SU-DHL-6 (cell line): ENCODE data around the gene PACC1.

Experiments used
- H2AFZ ChIP-seq: fragments of 200-600 bp; sonication (generic); 2 replicates; pipeline ENCODE4 v1.6.1; 2014; ENCODE audit warnings: low read depth, mild to moderate bottlenecking, moderate library complexity, mixed read lengths, antibody characterized with exemption, low read length; ENCODE audit not compliant: severe bottlenecking
- H3F3A ChIP-seq: fragments of 200-600 bp; shearing (Covaris generic); 2 replicates; pipeline ENCODE4 v1.6.0; 2016; ENCODE audit warnings: antibody characterized with exemption, mild to moderate bottlenecking; ENCODE audit not compliant: insufficient read depth
- H3K27ac ChIP-seq: fragments of 200-600 bp; sonication (generic); 2 replicates; pipeline ENCODE4 v1.5.1; 2016; ENCODE audit warnings: low read depth, mild to moderate bottlenecking, low read length, moderate library complexity, mixed read lengths
- H3K27me3 ChIP-seq: fragments of 200-600 bp; sonication (generic), shearing (Covaris generic); 2 replicates; pipeline ENCODE4 v1.6.0; 2014; ENCODE audit warnings: mild to moderate bottlenecking, low read length
- H3K36me3 ChIP-seq: fragments of 200-600 bp; sonication (generic); 2 replicates; pipeline ENCODE4 v1.6.1; 2014; ENCODE audit warnings: mild to moderate bottlenecking, low read length, mixed read lengths
- H3K4me2 ChIP-seq: fragments of 300-600, 200-600 bp; shearing (Covaris generic), sonication (generic); 2 replicates; pipeline ENCODE4 v1.6.0; 2014; ENCODE audit warnings: low read length, low read depth, mild to moderate bottlenecking; ENCODE audit not compliant: poor library complexity, severe bottlenecking
- H3K4me3 ChIP-seq: fragments of 200-600 bp; sonication (generic); 2 replicates; pipeline ENCODE4 v1.5.1; 2014; ENCODE audit warnings: antibody characterized with exemption, low read length, mild to moderate bottlenecking, mixed read lengths; ENCODE audit not compliant: insufficient read depth, poor library complexity, severe bottlenecking
- H3K79me2 ChIP-seq: fragments of 200-600 bp; sonication (generic); 2 replicates; pipeline ENCODE4 v1.6.1; 2014; ENCODE audit warnings: mild to moderate bottlenecking, low read length, moderate library complexity; ENCODE audit not compliant: insufficient read depth
- H3K9ac ChIP-seq: fragments of 200-600 bp; sonication (generic); 2 replicates; pipeline ENCODE4 v1.7.0; 2014; ENCODE audit warnings: mild to moderate bottlenecking, low read length
- H3K9me2 ChIP-seq: fragments of 200-600 bp; sonication (generic); replicated peaks from 2 replicates; pipeline ENCODE4 v1.6.1; 2014; ENCODE audit warnings: low read length; ENCODE audit not compliant: insufficient read depth
- H3K9me3 ChIP-seq: fragments of 200-600 bp; sonication (generic); 2 replicates; pipeline ENCODE4 v1.6.1; 2014; ENCODE audit warnings: low read length, mixed read lengths; ENCODE audit not compliant: insufficient read depth
- H4K20me1 ChIP-seq: fragments of 200-600 bp; sonication (generic); 2 replicates; pipeline ENCODE4 v1.6.1; 2014; ENCODE audit warnings: low read depth, mild to moderate bottlenecking, antibody characterized with exemption, low read length, moderate library complexity, mixed read lengths
- CTCF ChIP-seq: fragments of 200-600 bp; sonication (generic); IDR thresholded peaks from one replicate; pipeline ENCODE4 v1.5.1; 2017; ENCODE audit warnings: antibody characterized with exemption, mild to moderate bottlenecking, low read length, moderate library complexity; ENCODE audit not compliant: insufficient read depth, poor library complexity, severe bottlenecking
- EZH2phosphoT487 ChIP-seq: fragments of 200-600 bp; sonication (generic), shearing (Covaris generic); conservative IDR thresholded peaks from 2 replicates; pipeline ENCODE4 v1.6.1; 2018; ENCODE audit warnings: mild to moderate bottlenecking, antibody characterized with exemption, low read length, moderate library complexity, mixed read lengths

Gene PACC1

GRCh38 chr1:212457740-212458338, 43.2 kb upstream of the PACC1 start:
- Histone ChIP-seq H3K4me3 (no peak overlapping the region), H3K9me2 (no peaks in the 10 kb centered on the region), H4K20me1 (no peaks in the 10 kb centered on the region), H3K4me2 (no peak overlapping the region), H3F3A (no peaks in the 10 kb centered on the region), H3K9me3 (no peaks in the 10 kb centered on the region), H2AFZ (no peak overlapping the region), H3K9ac (no peak overlapping the region), H3K27ac (no peak overlapping the region), H3K79me2 (no peaks in the 10 kb centered on the region), H3K27me3 (no peaks in the 10 kb centered on the region), H3K36me3 (no peaks in the 10 kb centered on the region)
- TF ChIP-seq EZH2phosphoT487 (no peak), CTCF (peak; percentile 43)

- Histone ChIP-seq H3K4me2 (no peak overlapping the region), H3K27me3 (no peaks in the 10 kb centered on the region), H3F3A (no peaks in the 10 kb centered on the region), H2AFZ (no peak overlapping the region), H4K20me1 (no peaks in the 10 kb centered on the region), H3K9ac (no peak overlapping the region), H3K4me3 (no peak overlapping the region), H3K79me2 (no peaks in the 10 kb centered on the region), H3K36me3 (no peaks in the 10 kb centered on the region), H3K27ac (no peak overlapping the region), H3K9me3 (no peaks in the 10 kb centered on the region), H3K9me2 (no peaks in the 10 kb centered on the region)
- peak; percentile 95 for TF ChIP-seq CTCF
- no peak for TF ChIP-seq EZH2phosphoT487
Measured at GRCh38 chr1:212455803-212456528, 41.3 kb upstream of the PACC1 start.

- Histone ChIP-seq H3K9me3 (no peaks in the 10 kb centered on the region), H4K20me1 (no peaks in the 10 kb centered on the region), H3K79me2 (no peaks in the 10 kb centered on the region), H3K36me3 (no peaks in the 10 kb centered on the region), H3K27me3 (no peaks in the 10 kb centered on the region), H2AFZ (no peak overlapping the region), H3K4me2 (no peak overlapping the region), H3K9me2 (no peaks in the 10 kb centered on the region), H3K9ac (no peak overlapping the region), H3K27ac (no peak overlapping the region), H3K4me3 (no peak overlapping the region), H3F3A (no peaks in the 10 kb centered on the region)
- TF ChIP-seq EZH2phosphoT487 (no peak), CTCF (no peak)
Measured at GRCh38 chr1:212455401-212455800, 40.7 kb upstream of the PACC1 start.
